ENCODE results near the gene SPRTN.

SPRTN gene

GRCh38 chr1:231338270-231339128 lies at the start of gene SPRTN:
Gene SPRTN (plus strand): TSS chr1:231338293. CDS start chr1:231338384, 91 bp downstream.
- H3K27me3 ChIP-seq (replicated peaks; ENCODE audit: control insufficient read depth, insufficient read depth, low read length): no peaks in the 10 kb centered on the region
- DNase-seq (ENCODE audit: extremely low read depth, insufficient read length): no peak
- H3K4me3 ChIP-seq (replicated peaks; ENCODE audit: low read depth, low read length): peak within 1 kb of the TSS; percentile 97
- TF ChIP-seq, protein P1, sequence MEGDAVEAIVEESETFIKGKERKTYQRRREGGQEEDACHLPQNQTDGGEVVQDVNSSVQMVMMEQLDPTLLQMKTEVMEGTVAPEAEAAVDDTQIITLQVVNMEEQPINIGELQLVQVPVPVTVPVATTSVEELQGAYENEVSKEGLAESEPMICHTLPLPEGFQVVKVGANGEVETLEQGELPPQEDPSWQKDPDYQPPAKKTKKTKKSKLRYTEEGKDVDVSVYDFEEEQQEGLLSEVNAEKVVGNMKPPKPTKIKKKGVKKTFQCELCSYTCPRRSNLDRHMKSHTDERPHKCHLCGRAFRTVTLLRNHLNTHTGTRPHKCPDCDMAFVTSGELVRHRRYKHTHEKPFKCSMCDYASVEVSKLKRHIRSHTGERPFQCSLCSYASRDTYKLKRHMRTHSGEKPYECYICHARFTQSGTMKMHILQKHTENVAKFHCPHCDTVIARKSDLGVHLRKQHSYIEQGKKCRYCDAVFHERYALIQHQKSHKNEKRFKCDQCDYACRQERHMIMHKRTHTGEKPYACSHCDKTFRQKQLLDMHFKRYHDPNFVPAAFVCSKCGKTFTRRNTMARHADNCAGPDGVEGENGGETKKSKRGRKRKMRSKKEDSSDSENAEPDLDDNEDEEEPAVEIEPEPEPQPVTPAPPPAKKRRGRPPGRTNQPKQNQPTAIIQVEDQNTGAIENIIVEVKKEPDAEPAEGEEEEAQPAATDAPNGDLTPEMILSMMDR (IDR thresholded peaks at IDR 0.05; ENCODE audit: insufficient read depth, low read length, poor library complexity, severe bottlenecking): no peak
- H3K36me3 ChIP-seq (ENCODE audit: control insufficient read depth, insufficient read depth, low read length): no peaks in the 10 kb centered on the region; the same call in 1 of the 2 replicates

- Histone ChIP-seq H3K4me3 (replicated peaks; ENCODE audit: low read depth, low read length) (no peak overlapping the region), H3K36me3 (ENCODE audit: control insufficient read depth, insufficient read depth, low read length) (no peaks in the 10 kb centered on the region), H3K27me3 (replicated peaks; ENCODE audit: control insufficient read depth, insufficient read depth, low read length) (no peaks in the 10 kb centered on the region)
- TF ChIP-seq, protein P1 (IDR thresholded peaks at IDR 0.05; ENCODE audit: insufficient read depth, low read length, poor library complexity, severe bottlenecking): no peak
- no peak for DNase-seq (ENCODE audit: extremely low read depth, insufficient read length)
Observed at GRCh38 chr1:231295938-231296337, 42.2 kb upstream of the SPRTN start.

DNA sequence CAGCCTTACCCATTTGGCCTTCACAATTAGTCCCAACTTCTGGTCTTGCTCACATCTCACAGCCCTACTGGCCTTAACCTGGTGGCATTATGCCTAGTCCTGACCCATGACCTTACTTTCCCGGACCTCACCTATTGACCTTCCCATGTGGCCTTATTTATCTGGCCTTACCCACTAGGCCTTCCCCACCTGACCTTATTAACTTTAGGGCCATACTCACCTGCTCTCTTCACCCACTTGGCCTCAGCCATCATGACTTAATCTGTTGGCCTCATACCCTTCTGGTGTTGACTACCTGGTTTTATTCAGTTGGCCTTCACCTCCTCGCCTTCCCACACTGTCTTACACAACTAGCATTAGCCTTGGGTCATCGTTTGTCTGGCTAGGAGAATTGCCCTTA lies 36.1 kb upstream of the SPRTN start:
- Histone ChIP-seq H3K4me3 (replicated peaks; ENCODE audit: low read depth, low read length) (no peak overlapping the region), H3K36me3 (ENCODE audit: control insufficient read depth, insufficient read depth, low read length) (no peaks in the 10 kb centered on the region), H3K27me3 (replicated peaks; ENCODE audit: control insufficient read depth, insufficient read depth, low read length) (no peaks in the 10 kb centered on the region)
- TF ChIP-seq, protein P1 (IDR thresholded peaks at IDR 0.05; ENCODE audit: insufficient read depth, low read length, poor library complexity, severe bottlenecking): no peak
- no peak for DNase-seq (ENCODE audit: extremely low read depth, insufficient read length)

- Histone ChIP-seq H3K36me3 (ENCODE audit: control insufficient read depth, insufficient read depth, low read length) (no peaks in the 10 kb centered on the region), H3K27me3 (replicated peaks; ENCODE audit: control insufficient read depth, insufficient read depth, low read length) (no peaks in the 10 kb centered on the region), H3K4me3 (replicated peaks; ENCODE audit: low read depth, low read length) (no peak overlapping the region)
- TF ChIP-seq, protein P1 (IDR thresholded peaks at IDR 0.05; ENCODE audit: insufficient read depth, low read length, poor library complexity, severe bottlenecking): no peak
- no peak for DNase-seq (ENCODE audit: extremely low read depth, insufficient read length)
Observed at GRCh38 chr1:231310391-231310934, 27.6 kb upstream of the SPRTN start.

DNA sequence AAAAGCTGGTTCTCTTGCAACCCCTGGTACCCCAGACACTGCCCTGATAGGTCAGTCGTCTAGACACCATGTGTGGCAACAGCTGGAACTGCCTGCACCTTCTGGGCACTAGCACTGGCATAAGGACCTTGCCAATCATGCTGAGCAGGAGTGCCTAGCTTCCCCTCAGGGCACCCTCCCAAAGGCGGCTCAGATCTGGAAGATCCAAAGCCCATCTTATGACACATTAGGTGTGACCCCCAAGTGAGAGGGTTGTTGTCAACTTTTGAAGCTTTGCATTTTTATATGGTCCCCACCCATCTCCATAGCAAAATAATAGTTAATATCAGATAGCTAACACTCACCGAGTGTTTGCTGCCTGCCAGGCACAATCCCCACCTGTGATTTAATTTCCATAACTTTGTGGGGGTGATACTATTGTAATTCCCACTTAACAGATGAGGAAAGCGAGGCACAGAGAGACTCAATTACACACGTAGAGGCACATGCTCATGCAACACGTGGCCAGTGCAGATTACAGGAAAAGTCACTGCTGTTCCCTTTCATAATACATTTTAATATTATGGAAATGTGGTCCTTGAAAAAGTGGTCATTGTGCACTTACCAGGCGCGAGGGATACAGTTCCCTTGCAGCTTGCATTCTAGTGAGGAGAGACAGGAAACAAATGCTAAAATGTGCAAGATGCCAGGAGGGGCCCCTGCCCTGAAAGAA lies 26.2 kb upstream of the SPRTN start:
- no peak for DNase-seq (ENCODE audit: extremely low read depth, insufficient read length)
- no peaks in the 10 kb centered on the region for H3K27me3 ChIP-seq (replicated peaks; ENCODE audit: control insufficient read depth, insufficient read depth, low read length)
- TF ChIP-seq, protein P1 (IDR thresholded peaks at IDR 0.05; ENCODE audit: insufficient read depth, low read length, poor library complexity, severe bottlenecking): no peak
- H3K4me3 ChIP-seq (replicated peaks; ENCODE audit: low read depth, low read length): no peak overlapping the region
- H3K36me3 ChIP-seq (ENCODE audit: control insufficient read depth, insufficient read depth, low read length): no peaks in the 10 kb centered on the region
